ENCODE data around the gene RRAGD.
A peak's percentile ranks its signal among the peaks of the same experiment; 100 is the strongest.

Gene RRAGD

GRCh38 chr6:89411145-89412070 lies 665 bp downstream of the RRAGD start:
- H2AFZ ChIP-seq (ENCODE audit: low read length, unreplicated experiment), result peak overlapping the region; percentile 23
- no peak overlapping the region for H3K27ac ChIP-seq (ENCODE audit: low read depth, low read length)
- H3K36me3 ChIP-seq (ENCODE audit: insufficient read depth, low read length), result no peaks in the 10 kb centered on the region
- H3K4me1 ChIP-seq (ENCODE audit: control insufficient read depth, insufficient read depth, low read length, unreplicated experiment), result no peaks in the 10 kb centered on the region
- no peaks in the 10 kb centered on the region for H3K79me2 ChIP-seq (ENCODE audit: control insufficient read depth, insufficient read depth, low read length, unreplicated experiment)
- H3K4me3 ChIP-seq (ENCODE audit: low read depth, low read length), result peak overlapping the region; percentile 70
- H3K27me3 ChIP-seq (ENCODE audit: insufficient read depth, low read length), result peaks cover 95% of the 10 kb centered on the region

DNA sequence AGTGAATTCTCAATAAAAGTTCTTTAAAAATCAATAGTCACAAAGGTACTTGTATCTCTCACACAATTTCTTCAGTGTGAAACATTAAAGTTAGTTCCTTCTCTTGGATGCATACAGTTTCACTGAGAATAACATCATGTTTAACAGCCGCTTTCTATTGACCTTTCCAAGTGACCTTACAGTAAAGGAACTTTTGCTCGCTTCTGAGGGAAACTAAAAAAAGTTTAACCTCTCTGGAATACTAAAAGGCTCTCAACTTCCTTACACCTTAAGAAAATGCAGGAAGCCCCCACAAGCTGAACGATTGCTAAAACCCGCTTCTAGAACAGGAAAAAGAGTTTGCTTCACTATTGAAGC lies 1.3 kb downstream of the RRAGD start:
- Histone ChIP-seq H3K36me3 (ENCODE audit: insufficient read depth, low read length) (no peaks in the 10 kb centered on the region), H3K79me2 (ENCODE audit: control insufficient read depth, insufficient read depth, low read length, unreplicated experiment) (no peaks in the 10 kb centered on the region), H3K27me3 (ENCODE audit: insufficient read depth, low read length) (peaks cover 95% of the 10 kb centered on the region), H2AFZ (ENCODE audit: low read length, unreplicated experiment) (no peak overlapping the region), H3K4me1 (ENCODE audit: control insufficient read depth, insufficient read depth, low read length, unreplicated experiment) (no peaks in the 10 kb centered on the region), H3K4me3 (ENCODE audit: low read depth, low read length) (no peak overlapping the region; the same call in 1 of the 2 replicates), H3K27ac (ENCODE audit: low read depth, low read length) (no peak overlapping the region)

DNA sequence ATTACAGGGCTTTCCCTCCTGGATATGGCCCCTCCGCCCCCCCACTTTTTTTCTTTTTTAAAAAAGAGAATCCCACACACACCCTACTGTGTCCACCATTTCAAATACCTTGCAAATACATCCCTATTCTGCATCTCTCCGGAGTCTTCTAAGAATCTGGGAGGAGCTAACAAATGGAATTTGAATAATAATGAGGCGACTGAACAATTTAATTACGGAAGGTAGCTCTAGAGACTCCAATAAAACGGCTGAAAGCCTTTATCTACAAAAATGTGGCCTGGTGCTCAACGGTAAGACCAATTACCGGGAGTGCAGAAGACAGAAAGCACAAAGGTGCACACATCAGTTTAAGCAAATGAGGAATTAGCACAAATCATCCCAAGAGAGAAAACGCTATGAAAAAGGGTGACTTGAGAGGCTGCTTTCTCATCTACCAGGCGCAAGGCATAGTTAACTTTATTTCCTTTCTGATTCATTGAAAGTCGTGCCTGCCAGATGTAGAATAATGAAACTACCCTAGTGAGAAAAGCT lies 1.8 kb downstream of the RRAGD start:
- Histone ChIP-seq H3K27me3 (ENCODE audit: insufficient read depth, low read length) (peaks cover 95% of the 10 kb centered on the region), H2AFZ (ENCODE audit: low read length, unreplicated experiment) (no peak overlapping the region), H3K4me3 (ENCODE audit: low read depth, low read length) (no peak overlapping the region), H3K36me3 (ENCODE audit: insufficient read depth, low read length) (no peaks in the 10 kb centered on the region), H3K27ac (ENCODE audit: low read depth, low read length) (no peak overlapping the region), H3K4me1 (ENCODE audit: control insufficient read depth, insufficient read depth, low read length, unreplicated experiment) (no peaks in the 10 kb centered on the region), H3K79me2 (ENCODE audit: control insufficient read depth, insufficient read depth, low read length, unreplicated experiment) (no peaks in the 10 kb centered on the region)

- Histone ChIP-seq H2AFZ (ENCODE audit: low read length, unreplicated experiment) (no peak overlapping the region), H3K4me1 (ENCODE audit: control insufficient read depth, insufficient read depth, low read length, unreplicated experiment) (no peaks in the 10 kb centered on the region), H3K27me3 (ENCODE audit: insufficient read depth, low read length) (peaks cover 92% of the 10 kb centered on the region), H3K27ac (ENCODE audit: low read depth, low read length) (no peak overlapping the region), H3K4me3 (ENCODE audit: low read depth, low read length) (no peak overlapping the region), H3K79me2 (ENCODE audit: control insufficient read depth, insufficient read depth, low read length, unreplicated experiment) (no peaks in the 10 kb centered on the region), H3K36me3 (ENCODE audit: insufficient read depth, low read length) (no peaks in the 10 kb centered on the region)
Measured at GRCh38 chr6:89409461-89410035, 2.5 kb downstream of the RRAGD start.

GRCh38 chr6:89406141-89406540 lies 5.9 kb downstream of the RRAGD start:
- no peaks in the 10 kb centered on the region for H3K36me3 ChIP-seq (ENCODE audit: insufficient read depth, low read length)
- no peak overlapping the region for H3K27ac ChIP-seq (ENCODE audit: low read depth, low read length)
- no peak overlapping the region for H2AFZ ChIP-seq (ENCODE audit: low read length, unreplicated experiment)
- no peaks in the 10 kb centered on the region for H3K4me1 ChIP-seq (ENCODE audit: control insufficient read depth, insufficient read depth, low read length, unreplicated experiment)
- H3K27me3 ChIP-seq (ENCODE audit: insufficient read depth, low read length), result peaks cover 61% of the 10 kb centered on the region
- H3K4me3 ChIP-seq (ENCODE audit: low read depth, low read length), result no peak overlapping the region
- no peaks in the 10 kb centered on the region for H3K79me2 ChIP-seq (ENCODE audit: control insufficient read depth, insufficient read depth, low read length, unreplicated experiment)

GRCh38 chr6:89404512-89404911 lies 7.6 kb downstream of the RRAGD start:
- H2AFZ ChIP-seq (ENCODE audit: low read length, unreplicated experiment), result no peak overlapping the region
- no peak overlapping the region for H3K4me3 ChIP-seq (ENCODE audit: low read depth, low read length)
- H3K79me2 ChIP-seq (ENCODE audit: control insufficient read depth, insufficient read depth, low read length, unreplicated experiment), result no peaks in the 10 kb centered on the region
- H3K36me3 ChIP-seq (ENCODE audit: insufficient read depth, low read length), result no peaks in the 10 kb centered on the region
- no peak overlapping the region for H3K27ac ChIP-seq (ENCODE audit: low read depth, low read length)
- peaks cover 45% of the 10 kb centered on the region for H3K27me3 ChIP-seq (ENCODE audit: insufficient read depth, low read length)
- H3K4me1 ChIP-seq (ENCODE audit: control insufficient read depth, insufficient read depth, low read length, unreplicated experiment), result no peaks in the 10 kb centered on the region

GRCh38 chr6:89402776-89403175 lies 9.3 kb downstream of the RRAGD start:
- H3K36me3 ChIP-seq (ENCODE audit: insufficient read depth, low read length), result no peaks in the 10 kb centered on the region
- H3K4me1 ChIP-seq (ENCODE audit: control insufficient read depth, insufficient read depth, low read length, unreplicated experiment), result no peaks in the 10 kb centered on the region
- H3K79me2 ChIP-seq (ENCODE audit: control insufficient read depth, insufficient read depth, low read length, unreplicated experiment), result no peaks in the 10 kb centered on the region
- H3K27me3 ChIP-seq (ENCODE audit: insufficient read depth, low read length), result peaks cover 32% of the 10 kb centered on the region
- no peak overlapping the region for H3K4me3 ChIP-seq (ENCODE audit: low read depth, low read length)
- H3K27ac ChIP-seq (ENCODE audit: low read depth, low read length), result no peak overlapping the region
- no peak overlapping the region for H2AFZ ChIP-seq (ENCODE audit: low read length, unreplicated experiment)

DNA sequence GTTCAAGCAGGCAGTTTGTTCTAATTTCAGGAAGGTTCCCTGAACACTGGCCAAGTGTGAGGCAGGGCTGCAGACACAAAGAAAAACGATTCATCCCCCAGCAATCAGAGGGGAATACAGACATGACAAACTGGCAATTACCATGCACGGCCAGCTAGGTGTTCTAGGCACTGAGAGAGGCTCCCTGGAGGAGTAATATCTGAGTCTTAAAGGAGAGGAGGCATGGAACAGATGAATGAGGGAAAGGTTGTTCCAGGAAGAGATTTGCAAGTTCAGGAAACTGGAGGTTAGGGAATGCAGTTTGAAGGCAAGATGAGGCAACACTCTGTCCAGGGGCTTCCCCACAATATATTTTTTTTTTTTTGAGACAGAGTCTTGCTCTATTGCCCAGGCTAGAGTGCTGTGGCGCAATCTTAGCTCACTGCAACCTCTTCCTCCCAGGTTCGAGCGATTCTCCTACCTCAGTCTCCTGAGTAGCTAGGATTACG lies 11.1 kb downstream of the RRAGD start:
- Histone ChIP-seq H3K27ac (ENCODE audit: low read depth, low read length) (no peak overlapping the region), H3K79me2 (ENCODE audit: control insufficient read depth, insufficient read depth, low read length, unreplicated experiment) (no peaks in the 10 kb centered on the region), H3K4me1 (ENCODE audit: control insufficient read depth, insufficient read depth, low read length, unreplicated experiment) (no peaks in the 10 kb centered on the region), H3K27me3 (ENCODE audit: insufficient read depth, low read length) (peaks cover 18% of the 10 kb centered on the region), H3K4me3 (ENCODE audit: low read depth, low read length) (no peak overlapping the region), H3K36me3 (ENCODE audit: insufficient read depth, low read length) (no peaks in the 10 kb centered on the region), H2AFZ (ENCODE audit: low read length, unreplicated experiment) (no peak overlapping the region)

DNA sequence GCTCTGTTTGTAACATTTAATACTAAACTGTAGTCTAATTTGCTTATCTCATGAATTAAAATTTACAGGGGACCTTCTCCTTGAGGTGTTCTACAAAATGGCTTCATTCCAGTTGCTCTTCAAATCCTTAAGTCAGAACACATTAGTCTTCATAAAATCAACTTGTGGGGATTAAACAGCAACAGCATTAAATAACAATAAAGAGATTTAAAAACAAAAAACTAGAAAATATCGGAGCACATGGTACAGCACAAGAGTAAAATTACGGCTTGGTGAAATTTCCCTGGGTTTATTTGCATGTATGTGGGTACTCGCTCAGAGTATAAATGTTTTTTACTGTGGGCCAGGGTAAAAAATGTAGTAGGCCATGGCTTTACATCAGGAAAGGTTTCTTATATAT lies 12.0 kb downstream of the RRAGD start:
- Histone ChIP-seq H2AFZ (ENCODE audit: low read length, unreplicated experiment) (no peak overlapping the region), H3K27ac (ENCODE audit: low read depth, low read length) (no peak overlapping the region), H3K27me3 (ENCODE audit: insufficient read depth, low read length) (peaks cover 20% of the 10 kb centered on the region), H3K4me3 (ENCODE audit: low read depth, low read length) (no peak overlapping the region), H3K4me1 (ENCODE audit: control insufficient read depth, insufficient read depth, low read length, unreplicated experiment) (no peaks in the 10 kb centered on the region), H3K79me2 (ENCODE audit: control insufficient read depth, insufficient read depth, low read length, unreplicated experiment) (no peaks in the 10 kb centered on the region), H3K36me3 (ENCODE audit: insufficient read depth, low read length) (no peaks in the 10 kb centered on the region)

- Histone ChIP-seq H3K36me3 (ENCODE audit: insufficient read depth, low read length) (no peaks in the 10 kb centered on the region), H3K27ac (ENCODE audit: low read depth, low read length) (no peak overlapping the region), H3K4me3 (ENCODE audit: low read depth, low read length) (no peak overlapping the region), H3K4me1 (ENCODE audit: control insufficient read depth, insufficient read depth, low read length, unreplicated experiment) (no peaks in the 10 kb centered on the region), H2AFZ (ENCODE audit: low read length, unreplicated experiment) (no peak overlapping the region), H3K27me3 (ENCODE audit: insufficient read depth, low read length) (peaks cover 24% of the 10 kb centered on the region), H3K79me2 (ENCODE audit: control insufficient read depth, insufficient read depth, low read length, unreplicated experiment) (no peaks in the 10 kb centered on the region)
Measured at GRCh38 chr6:89398762-89399525, 13.1 kb downstream of the RRAGD start.
